Spleen (tissue), 11 donors: ENCODE results near the gene RRH. TPM values are rescaled to one million over a fixed set of nuclear protein-coding genes. Genes with fewer than 3 reads are reported as not detected.
"Not testable (repeated sequence)": the region's sequence is repeated elsewhere in the genome, so short reads cannot be mapped to it uniquely, and the experiment has no call there.

Source experiments
- DNase-seq: peaks from one replicate; pipeline ENCODE4 v3.0.0-alpha.2; 2020
- H3K27ac ChIP-seq, 8 donors: fragments of 200-600 bp; sonication (generic) in 7 of 8; 1 replicate in 4 of 8; 2 replicates in 4 of 8; pipeline versions ENCODE4 v1.5.0 to v1.8.0; 2016 to 2021; ENCODE audit warnings: inconsistent platforms in 4 of 8, mild to moderate bottlenecking in 4 of 8, moderate library complexity in 1 of 8
- H3K27me3 ChIP-seq, 7 donors: fragments of 200-600 bp; sonication (generic) in 6 of 7; replicated peaks in 1 of 7; 1 replicate in 4 of 7; 2 replicates in 3 of 7; pipeline versions ENCODE4 v1.5.0 to v1.8.0; 2016 to 2021; ENCODE audit warnings: inconsistent platforms in 3 of 7, mild to moderate bottlenecking in 1 of 7
- H3K36me3 ChIP-seq, 6 donors: fragments of 200-600 bp; sonication (generic) in 5 of 6; 1 replicate in 4 of 6; 2 replicates in 2 of 6; pipeline versions ENCODE4 v1.5.0 to v1.8.0; 2016 to 2021; ENCODE audit warnings: inconsistent platforms in 2 of 6
- H3K4me1 ChIP-seq, 6 donors: fragments of 200-600 bp; sonication (generic) in 5 of 6; 1 replicate in 3 of 6; 2 replicates in 3 of 6; pipeline versions ENCODE4 v1.5.0 to v1.8.0; 2016 to 2021; ENCODE audit warnings: inconsistent platforms in 3 of 6
- H3K4me3 ChIP-seq, 8 donors: fragments of 200-600 bp; sonication (generic) in 7 of 8; 1 replicate in 4 of 8; 2 replicates in 4 of 8; pipeline versions ENCODE4 v1.5.0 to v1.8.0; 2016 to 2021; ENCODE audit warnings: inconsistent platforms in 4 of 8, mild to moderate bottlenecking in 4 of 8, moderate library complexity in 2 of 8
- H3K9me3 ChIP-seq, 8 donors: fragments of 200-600 bp; sonication (generic) in 7 of 8; 1 replicate in 4 of 8; 2 replicates in 4 of 8; pipeline versions ENCODE4 v1.5.0 to v1.8.0; 2016 to 2021; ENCODE audit warnings: inconsistent platforms in 4 of 8
- CTCF ChIP-seq, 11 experiments: fragments of 200-600 bp in 7 of 11; fragments of 450-650 bp in 4 of 11; sonication (generic) in 4 of 11; IDR thresholded peaks in 8 of 11; conservative IDR thresholded peaks in 3 of 11; 1 replicate in 7 of 11; 2 replicates in 4 of 11; pipeline versions ENCODE4 v1.4.0 to v1.8.0; 2016 to 2021; ENCODE audit warnings: antibody characterized with exemption in 11 of 11, inconsistent platforms in 4 of 11, mild to moderate bottlenecking in 1 of 11
- POLR2A ChIP-seq, 3 donors: fragments of 450-650 bp; IDR thresholded peaks; one replicate each; pipeline ENCODE4 v1.5.1; 2017; ENCODE audit warnings: antibody characterized with exemption in 3 of 3, mild to moderate bottlenecking in 1 of 3
- POLR2AphosphoS5 ChIP-seq, 3 donors: sonication (generic); formaldehyde crosslinking; IDR thresholded peaks; one replicate each; pipeline ENCODE4 v1.5.1; 2017; ENCODE audit warnings: antibody characterized with exemption in 3 of 3
- WGBS, 5 donors: extraction: QIAGEN DNeasy Blood & Tissue Kit in 3 of 5; methylation state at CpG; one replicate each; pipeline versions ENCODE4 v1.1.5 to v1.1.7; 2013 to 2018; 5-methylcytosine and 5-hydroxymethylcytosine counted together
- intact Hi-C: fragments of 100-400 bp; cut with DNase I; formaldehyde crosslinking; loops from one replicate; pipeline ENCODE4 v1.15.0; 2023; ENCODE audit warnings: low total_unique reads
- polyA plus RNA-seq, 3 donors: library from polyadenylated mRNA; stranded (reverse); fragments of 200-250 nt; gene quantifications; one replicate each; pipeline ENCODE4 v1.2.1, GENCODE V29; 2013
- total RNA-seq, 7 donors: library from RNA; depleted of rRNA in 3 of 7; stranded (reverse); fragments of >200 nt in 3 of 7; fragmentation: NEBNext Ultra II Directional in 4 of 7; extraction: Animal tissue kit (Norgen Biotek cat#: 25700) in 4 of 7; gene quantifications; one replicate each; pipeline versions ENCODE4 v1.1.0 to v1.2.1, GENCODE V29; 2016 to 2021
- donor health status: healthy with polysubstance abuse.
- donor health status: DM: no; HTN: no; CAD: no; lungs with moderate emphysema.
- donor health status: DM: no; HTN: no; CAD: no.
- donor health status: Bipolar disorder and iron deficiency.
- donor health status: healthy.
- donor health status: DM: no; HTN: no; CAD: no.
- donor health status: DM: yes; HTN: yes; CAD: no.

Gene RRH
- total and polyA plus RNA-seq, 10 donors: 0.03 to 2.0 (median 0.54) TPM; not detected in 4

GRCh38 chr4:109872065-109872464, 44.3 kb downstream of the RRH start:
- no peak overlapping the region for H3K4me3 ChIP-seq
- peaks cover 0 to 9% (median 0%) of the 10 kb centered on the region in 6 donors for H3K36me3 ChIP-seq
- TF ChIP-seq POLR2A (IDR thresholded peaks at IDR 0.05) (no peak), CTCF (IDR thresholded peaks at IDR 0.05 in 8 of 11, conservative IDR thresholded peaks at IDR 0.05 in 3 of 11) (no peak), POLR2AphosphoS5 (IDR thresholded peaks at IDR 0.05) (no peak)
- no peaks in the 10 kb centered on the region for H3K4me1 ChIP-seq
- no peaks in the 10 kb centered on the region for H3K27me3 ChIP-seq
- no peaks in the 10 kb centered on the region for H3K9me3 ChIP-seq
- intact Hi-C loops: no loop called here
- WGBS, 5 donors: 85 to 99% (median 89%) methylated on average over 2 of the region's 2 CpGs
- no peak overlapping the region for H3K27ac ChIP-seq
- DNase-seq: no peak

GRCh38 chr4:109872950-109873656, 45.3 kb downstream of the RRH start:
- 92 to 97% (median 94%) methylated on average over 6 of the region's 6 CpGs for WGBS, 5 donors
- Histone ChIP-seq H3K4me1 (no peaks in the 10 kb centered on the region), H3K4me3 (no peak overlapping the region), H3K9me3 (no peaks in the 10 kb centered on the region), H3K36me3 (peaks cover 0 to 9% (median 0%) of the 10 kb centered on the region in 6 donors), H3K27me3 (no peaks in the 10 kb centered on the region), H3K27ac (no peak overlapping the region)
- intact Hi-C loops: no loop called here
- TF ChIP-seq POLR2AphosphoS5 (IDR thresholded peaks at IDR 0.05) (no peak), POLR2A (IDR thresholded peaks at IDR 0.05) (no peak), CTCF (IDR thresholded peaks at IDR 0.05 in 8 of 11, conservative IDR thresholded peaks at IDR 0.05 in 3 of 11) (no peak)
- DNase-seq: no peak

GRCh38 chr4:109873791-109874514, 46.2 kb downstream of the RRH start:
- 69 to 80% (median 76%) methylated on average over 11 of the region's 11 CpGs for WGBS, 5 donors
- Histone ChIP-seq H3K36me3 (peaks cover 0 to 9% (median 0%) of the 10 kb centered on the region in 6 donors), H3K4me1 (no peaks in the 10 kb centered on the region), H3K27me3 (peaks cover 0 to 4% (median 0%) of the 10 kb centered on the region in 7 donors), H3K4me3 (no peak overlapping the region), H3K27ac (no peak overlapping the region), H3K9me3 (no peaks in the 10 kb centered on the region)
- intact Hi-C loops: no loop called here
- DNase-seq: no peak
- no peak for TF ChIP-seq POLR2AphosphoS5 (IDR thresholded peaks at IDR 0.05)
- TF ChIP-seq CTCF (IDR thresholded peaks at IDR 0.05 in 8 of 11, conservative IDR thresholded peaks at IDR 0.05 in 3 of 11): no peak

GRCh38 chr4:109875106-109875505, 47.3 kb downstream of the RRH start:
- Histone ChIP-seq H3K4me1 (no peaks in the 10 kb centered on the region), H3K36me3 (peaks cover 0 to under 1% (median 0%) of the 10 kb centered on the region in 6 donors), H3K9me3 (no peaks in the 10 kb centered on the region), H3K27me3 (peaks cover 0 to 8% (median 0%) of the 10 kb centered on the region in 7 donors), H3K27ac (no peak overlapping the region), H3K4me3 (no peak overlapping the region)
- intact Hi-C loops: no loop called here
- DNase-seq: peak; percentile 20
- TF ChIP-seq POLR2A (IDR thresholded peaks at IDR 0.05): no peak
- no peak for TF ChIP-seq POLR2AphosphoS5 (IDR thresholded peaks at IDR 0.05)
- TF ChIP-seq CTCF (IDR thresholded peaks at IDR 0.05 in 8 of 11, conservative IDR thresholded peaks at IDR 0.05 in 3 of 11): no peak
- 88 to 100% (median 91%) methylated on average over 1 of the region's 1 CpG for WGBS, 5 donors

- WGBS, 5 donors: 85 to 100% (median 86%) methylated on average over 1 to 2 of the region's 2 CpGs
- intact Hi-C loops: not testable (repeated sequence)
Measured at GRCh38 chr4:109875553-109875952, 47.8 kb downstream of the RRH start.

More at GRCh38 chr4:109875553-109875952, 47.8 kb downstream of the RRH start:
- not testable (repeated sequence) for H3K36me3 ChIP-seq, DNase-seq, H3K9me3 ChIP-seq, H3K4me1 ChIP-seq, H3K4me3 ChIP-seq, H3K27ac ChIP-seq
- peaks cover 0 to 12% (median 0%) of the 10 kb centered on the region in 7 donors for H3K27me3 ChIP-seq
